Spleen (tissue), 11 donors: Measurements from ENCODE around the gene SLC1A4. TPM values are rescaled to one million over a fixed set of nuclear protein-coding genes. Genes with fewer than 3 reads are reported as not detected.
A peak's percentile ranks its signal among the peaks of the same experiment; 100 is the strongest.

Source experiments
- DNase-seq: peaks from one replicate; pipeline ENCODE4 v3.0.0-alpha.2; 2020
- H3K27ac ChIP-seq, 8 donors: fragments of 200-600 bp; sonication (generic) in 7 of 8; 1 replicate in 4 of 8; 2 replicates in 4 of 8; pipeline versions ENCODE4 v1.5.0 to v1.8.0; 2016 to 2021; ENCODE audit warnings: inconsistent platforms in 4 of 8, mild to moderate bottlenecking in 4 of 8, moderate library complexity in 1 of 8
- H3K27me3 ChIP-seq, 7 donors: fragments of 200-600 bp; sonication (generic) in 6 of 7; replicated peaks in 1 of 7; 1 replicate in 4 of 7; 2 replicates in 3 of 7; pipeline versions ENCODE4 v1.5.0 to v1.8.0; 2016 to 2021; ENCODE audit warnings: inconsistent platforms in 3 of 7, mild to moderate bottlenecking in 1 of 7
- H3K36me3 ChIP-seq, 6 donors: fragments of 200-600 bp; sonication (generic) in 5 of 6; 1 replicate in 4 of 6; 2 replicates in 2 of 6; pipeline versions ENCODE4 v1.5.0 to v1.8.0; 2016 to 2021; ENCODE audit warnings: inconsistent platforms in 2 of 6
- H3K4me1 ChIP-seq, 6 donors: fragments of 200-600 bp; sonication (generic) in 5 of 6; 1 replicate in 3 of 6; 2 replicates in 3 of 6; pipeline versions ENCODE4 v1.5.0 to v1.8.0; 2016 to 2021; ENCODE audit warnings: inconsistent platforms in 3 of 6
- H3K4me3 ChIP-seq, 8 donors: fragments of 200-600 bp; sonication (generic) in 7 of 8; 1 replicate in 4 of 8; 2 replicates in 4 of 8; pipeline versions ENCODE4 v1.5.0 to v1.8.0; 2016 to 2021; ENCODE audit warnings: inconsistent platforms in 4 of 8, mild to moderate bottlenecking in 4 of 8, moderate library complexity in 2 of 8
- H3K9me3 ChIP-seq, 8 donors: fragments of 200-600 bp; sonication (generic) in 7 of 8; 1 replicate in 4 of 8; 2 replicates in 4 of 8; pipeline versions ENCODE4 v1.5.0 to v1.8.0; 2016 to 2021; ENCODE audit warnings: inconsistent platforms in 4 of 8
- CTCF ChIP-seq, 11 experiments: fragments of 200-600 bp in 7 of 11; fragments of 450-650 bp in 4 of 11; sonication (generic) in 4 of 11; IDR thresholded peaks in 8 of 11; conservative IDR thresholded peaks in 3 of 11; 1 replicate in 7 of 11; 2 replicates in 4 of 11; pipeline versions ENCODE4 v1.4.0 to v1.8.0; 2016 to 2021; ENCODE audit warnings: antibody characterized with exemption in 11 of 11, inconsistent platforms in 4 of 11, mild to moderate bottlenecking in 1 of 11
- POLR2A ChIP-seq, 3 donors: fragments of 450-650 bp; IDR thresholded peaks; one replicate each; pipeline ENCODE4 v1.5.1; 2017; ENCODE audit warnings: antibody characterized with exemption in 3 of 3, mild to moderate bottlenecking in 1 of 3
- POLR2AphosphoS5 ChIP-seq, 3 donors: sonication (generic); formaldehyde crosslinking; IDR thresholded peaks; one replicate each; pipeline ENCODE4 v1.5.1; 2017; ENCODE audit warnings: antibody characterized with exemption in 3 of 3
- WGBS, 5 donors: extraction: QIAGEN DNeasy Blood & Tissue Kit in 3 of 5; methylation state at CpG; one replicate each; pipeline versions ENCODE4 v1.1.5 to v1.1.7; 2013 to 2018; 5-methylcytosine and 5-hydroxymethylcytosine counted together
- intact Hi-C: fragments of 100-400 bp; cut with DNase I; formaldehyde crosslinking; loops from one replicate; pipeline ENCODE4 v1.15.0; 2023; ENCODE audit warnings: low total_unique reads
- polyA plus RNA-seq, 3 donors: library from polyadenylated mRNA; stranded (reverse); fragments of 200-250 nt; gene quantifications; one replicate each; pipeline ENCODE4 v1.2.1, GENCODE V29; 2013
- total RNA-seq, 7 donors: library from RNA; depleted of rRNA in 3 of 7; stranded (reverse); fragments of >200 nt in 3 of 7; fragmentation: NEBNext Ultra II Directional in 4 of 7; extraction: Animal tissue kit (Norgen Biotek cat#: 25700) in 4 of 7; gene quantifications; one replicate each; pipeline versions ENCODE4 v1.1.0 to v1.2.1, GENCODE V29; 2016 to 2021
- donor health status: healthy with polysubstance abuse.
- donor health status: DM: no; HTN: no; CAD: no; lungs with moderate emphysema.
- donor health status: DM: no; HTN: no; CAD: no.
- donor health status: Bipolar disorder and iron deficiency.
- donor health status: healthy.
- donor health status: DM: no; HTN: no; CAD: no.
- donor health status: DM: yes; HTN: yes; CAD: no.

Gene SLC1A4
- total and polyA plus RNA-seq, 10 donors, result 2.5 to 32.0 (median 15.7) TPM

- H3K9me3 ChIP-seq, result peaks cover 0 to 13% (median 9%) of the 10 kb centered on the region in 8 donors
- peaks cover 0 to 37% (median 3%) of the 10 kb centered on the region in 6 donors for H3K36me3 ChIP-seq
- no peak for DNase-seq
- H3K4me1 ChIP-seq, result peaks cover 11 to 22% (median 17%) of the 10 kb centered on the region in 6 donors
- no peak overlapping the region for H3K4me3 ChIP-seq
- no peak overlapping the region for H3K27ac ChIP-seq
- 75 to 100% (median 89%) methylated on average over 1 of the region's 1 CpG for WGBS, 5 donors
- TF ChIP-seq POLR2A (IDR thresholded peaks at IDR 0.05) (no peak), POLR2AphosphoS5 (IDR thresholded peaks at IDR 0.05) (no peak), CTCF (IDR thresholded peaks at IDR 0.05 in 8 of 11, conservative IDR thresholded peaks at IDR 0.05 in 3 of 11) (no peak)
- H3K27me3 ChIP-seq, result no peaks in the 10 kb centered on the region
- intact Hi-C loops, result no loop called here
These were observed 59.9 kb downstream of the SLC1A4 start for GRCh38 chr2:65049010-65049639.

DNA sequence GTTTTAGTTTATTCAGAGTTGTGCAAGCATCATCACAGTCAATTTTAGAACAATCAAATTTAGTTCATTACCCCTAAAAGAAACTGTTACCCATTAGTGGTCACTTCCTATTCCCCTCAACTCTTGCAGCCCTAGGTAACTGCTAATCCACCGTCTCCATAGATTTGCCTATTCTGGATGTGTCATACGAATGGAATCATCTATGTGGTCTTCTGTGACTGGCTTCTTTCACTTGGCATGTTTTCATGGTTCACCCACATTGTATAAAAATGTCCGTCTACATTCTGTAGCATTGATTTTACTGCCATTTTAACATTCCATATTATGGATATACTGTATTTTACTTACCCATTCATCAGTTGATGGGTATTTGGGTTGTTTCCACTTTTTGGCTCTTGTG lies 61.7 kb downstream of the SLC1A4 start:
- Histone ChIP-seq H3K27me3 (no peaks in the 10 kb centered on the region), H3K9me3 (no peaks in the 10 kb centered on the region), H3K27ac (no peak overlapping the region), H3K36me3 (peaks cover 0 to 19% (median 0%) of the 10 kb centered on the region in 6 donors), H3K4me3 (no peak overlapping the region), H3K4me1 (peaks cover 23 to 39% (median 33%) of the 10 kb centered on the region in 6 donors)
- TF ChIP-seq POLR2AphosphoS5 (IDR thresholded peaks at IDR 0.05) (no peak), POLR2A (IDR thresholded peaks at IDR 0.05) (no peak), CTCF (IDR thresholded peaks at IDR 0.05 in 8 of 11, conservative IDR thresholded peaks at IDR 0.05 in 3 of 11) (no peak)
- DNase-seq, result no peak
- intact Hi-C loops, result no loop called here
- WGBS, 5 donors, result 92 to 98% (median 95%) methylated on average over 3 of the region's 3 CpGs

DNA sequence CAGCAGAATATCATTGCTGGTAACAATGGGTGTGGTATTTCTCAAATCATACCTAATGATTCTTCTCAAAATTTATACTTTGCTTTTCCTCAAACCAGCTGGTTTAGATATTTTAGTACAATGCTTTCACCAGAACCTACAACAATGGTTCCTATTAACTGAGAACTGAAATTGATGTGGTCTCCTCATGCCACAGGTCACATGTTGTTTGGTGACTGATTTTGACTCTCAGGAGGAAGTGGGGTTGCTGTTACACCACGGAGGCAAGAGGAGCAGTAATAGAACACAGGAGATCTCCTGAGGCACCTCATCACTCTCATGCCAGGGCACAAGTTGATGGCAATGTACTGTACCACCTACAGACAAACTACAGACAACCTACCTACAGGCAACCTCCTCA lies 64.0 kb downstream of the SLC1A4 start:
- H3K4me1 ChIP-seq, result peaks cover 32 to 54% (median 46%) of the 10 kb centered on the region in 6 donors
- intact Hi-C loops, result no loop called here
- no peak overlapping the region for H3K4me3 ChIP-seq
- H3K27ac ChIP-seq, result peak overlapping the region; percentile 14 to 81 (median 62)
- no peaks in the 10 kb centered on the region for H3K36me3 ChIP-seq
- no peak for TF ChIP-seq CTCF (IDR thresholded peaks at IDR 0.05 in 8 of 11, conservative IDR thresholded peaks at IDR 0.05 in 3 of 11)
- peak in 1 of 3 donors; percentile 84 for TF ChIP-seq POLR2AphosphoS5 (IDR thresholded peaks at IDR 0.05)
- 7 to 23% (median 13%) methylated on average over 1 of the region's 1 CpG for WGBS, 5 donors
- DNase-seq, result no peak
- H3K9me3 ChIP-seq, result no peaks in the 10 kb centered on the region
- no peaks in the 10 kb centered on the region for H3K27me3 ChIP-seq

- TF ChIP-seq POLR2A (IDR thresholded peaks at IDR 0.05), result no peak
- no peak for TF ChIP-seq CTCF (IDR thresholded peaks at IDR 0.05 in 8 of 11, conservative IDR thresholded peaks at IDR 0.05 in 3 of 11)
- TF ChIP-seq POLR2AphosphoS5 (IDR thresholded peaks at IDR 0.05), result no peak
- DNase-seq, result no peak
- intact Hi-C loops, result no loop called here
- peak overlapping the region; percentile 80 to 93 (median 91) for H3K27ac ChIP-seq
- no peaks in the 10 kb centered on the region for H3K27me3 ChIP-seq
- H3K4me1 ChIP-seq, result peaks cover 40 to 70% (median 62%) of the 10 kb centered on the region in 6 donors
- no peaks in the 10 kb centered on the region for H3K9me3 ChIP-seq
- H3K36me3 ChIP-seq, result no peaks in the 10 kb centered on the region
- 74 to 83% (median 81%) methylated on average over 4 of the region's 4 CpGs for WGBS, 5 donors
- H3K4me3 ChIP-seq, result peak overlapping the region in 7 of 8 donors; percentile 89 to 99 (median 94)
These were observed 65.7 kb downstream of the SLC1A4 start for GRCh38 chr2:65054749-65055421.
